HG03039 (cell line): ENCODE data around the gene ABI2.
"Not testable (repeated sequence)": the region's sequence is repeated elsewhere in the genome, so short reads cannot be mapped to it uniquely, and the experiment has no call there.

Experiments used
- ATAC-seq: cut with Tn5 transposase; IDR thresholded peaks from one replicate; pipeline ENCODE4 v1.9.1; 2021; ENCODE audit warnings: mild to moderate bottlenecking, moderate library complexity; ENCODE audit not compliant: unreplicated experiment

The ABI2 gene

GRCh38 chr2:203352604-203353255 lies 24.5 kb downstream of the ABI2 start:
- no peak for ATAC-seq

GRCh38 chr2:203354966-203355365 lies 26.8 kb downstream of the ABI2 start:
- no peak for ATAC-seq

- no peak for ATAC-seq
Measured at GRCh38 chr2:203359450-203359849, 31.3 kb downstream of the ABI2 start.

- no peak for ATAC-seq
Measured at GRCh38 chr2:203360833-203361430, 32.7 kb downstream of the ABI2 start.

- no peak for ATAC-seq
Measured at GRCh38 chr2:203361495-203361894, 33.3 kb downstream of the ABI2 start.

GRCh38 chr2:203361922-203362321 lies 33.7 kb downstream of the ABI2 start:
- no peak for ATAC-seq

- ATAC-seq: no peak
Measured at GRCh38 chr2:203366639-203367466, 38.7 kb downstream of the ABI2 start.

GRCh38 chr2:203372706-203373105 lies 44.5 kb downstream of the ABI2 start:
- ATAC-seq: not testable (repeated sequence)

- ATAC-seq: no peak
Measured at GRCh38 chr2:203376173-203376572, 48.0 kb downstream of the ABI2 start.

GRCh38 chr2:203379156-203379555 lies 51.0 kb downstream of the ABI2 start:
- no peak for ATAC-seq

- no peak for ATAC-seq
Measured at GRCh38 chr2:203383038-203383437, 54.8 kb downstream of the ABI2 start.

GRCh38 chr2:203388153-203388552 lies 60.0 kb downstream of the ABI2 start:
- not testable (repeated sequence) for ATAC-seq

GRCh38 chr2:203394519-203395227 lies 66.5 kb downstream of the ABI2 start:
- ATAC-seq: no peak

GRCh38 chr2:203395858-203396257 lies 67.7 kb downstream of the ABI2 start:
- no peak for ATAC-seq

GRCh38 chr2:203396667-203397066 lies 68.5 kb downstream of the ABI2 start:
- ATAC-seq: no peak

- no peak for ATAC-seq
Measured at GRCh38 chr2:203399031-203399430, 70.8 kb downstream of the ABI2 start.

GRCh38 chr2:203400805-203401585 lies 72.8 kb downstream of the ABI2 start:
- ATAC-seq: no peak

- no peak for ATAC-seq
Measured at GRCh38 chr2:203404996-203405395, 76.8 kb downstream of the ABI2 start.

- ATAC-seq: no peak
Measured at GRCh38 chr2:203407496-203407895, 79.3 kb downstream of the ABI2 start.

GRCh38 chr2:203412546-203413331 lies 84.5 kb downstream of the ABI2 start:
- ATAC-seq: no peak
